CD4-positive, alpha-beta T cell treated with Interleukin-2 at 100 ng/mL for 4 hours (primary cell): ENCODE data around the gene TMEM126A.
"Not testable (repeated sequence)": the region's sequence is repeated elsewhere in the genome, so short reads cannot be mapped to it uniquely, and the experiment has no call there.

ENCODE experiments used
- DNase-seq: peaks from one replicate; pipeline ENCODE4 v3.0.0-alpha.2; 2020; ENCODE audit warnings: low spot score

TMEM126A gene

GRCh38 chr11:85647604-85648299, at the start of gene TMEM126A:
Gene TMEM126A (plus strand): TSS chr11:85647967. CDS start chr11:85650256, 2,289 bp downstream.
- peak; percentile 88 for DNase-seq

GRCh38 chr11:85599083-85599482, 48.7 kb upstream of the TMEM126A start:
- DNase-seq = no peak

GRCh38 chr11:85602526-85603213, 45.1 kb upstream of the TMEM126A start:
- DNase-seq = no peak

- no peak for DNase-seq
Measured at GRCh38 chr11:85603220-85603619, 44.5 kb upstream of the TMEM126A start.

GRCh38 chr11:85606237-85606636, 41.5 kb upstream of the TMEM126A start:
- not testable (repeated sequence) for DNase-seq

GRCh38 chr11:85608621-85609020, 39.1 kb upstream of the TMEM126A start:
- not testable (repeated sequence) for DNase-seq

- not testable (repeated sequence) for DNase-seq
Measured at GRCh38 chr11:85609286-85609685, 38.5 kb upstream of the TMEM126A start.

GRCh38 chr11:85611643-85612042, 36.1 kb upstream of the TMEM126A start:
- not testable (repeated sequence) for DNase-seq

- no peak for DNase-seq
Measured at GRCh38 chr11:85619499-85619898, 28.3 kb upstream of the TMEM126A start.

GRCh38 chr11:85620256-85620655, 27.5 kb upstream of the TMEM126A start:
- DNase-seq = no peak

- DNase-seq = no peak
Measured at GRCh38 chr11:85626496-85626895, 21.3 kb upstream of the TMEM126A start.

GRCh38 chr11:85627332-85627997, 20.3 kb upstream of the TMEM126A start, which contains the start of gene DLG2:
Gene DLG2 (minus strand): TSS chr11:85627344.
- peak; percentile 6 for DNase-seq

GRCh38 chr11:85627998-85628770, 19.6 kb upstream of the TMEM126A start, which contains the start of gene TMEM126B:
Gene TMEM126B (plus strand): TSS chr11:85628593. CDS start chr11:85628608, 15 bp downstream.
- peak; percentile 94 for DNase-seq

- DNase-seq = no peak
Measured at GRCh38 chr11:85628771-85629341, 18.9 kb upstream of the TMEM126A start.

GRCh38 chr11:85634747-85635146, 13.0 kb upstream of the TMEM126A start:
- DNase-seq = no peak

- no peak for DNase-seq
Measured at GRCh38 chr11:85643191-85643614, 4.6 kb upstream of the TMEM126A start.

GRCh38 chr11:85647078-85647477, 689 bp upstream of the TMEM126A start:
- DNase-seq = no peak

GRCh38 chr11:85651118-85651517, 3.4 kb downstream of the TMEM126A start:
- DNase-seq = no peak

- no peak for DNase-seq
Measured at GRCh38 chr11:85652786-85653447, 5.2 kb downstream of the TMEM126A start.

- not testable (repeated sequence) for DNase-seq
Measured at GRCh38 chr11:85654343-85654742, 6.6 kb downstream of the TMEM126A start.

- DNase-seq = no peak
Measured at GRCh38 chr11:85656777-85657176, 9.0 kb downstream of the TMEM126A start.
